ENCODE measurements around the gene LMO7.

- TF ChIP-seq, protein P1, sequence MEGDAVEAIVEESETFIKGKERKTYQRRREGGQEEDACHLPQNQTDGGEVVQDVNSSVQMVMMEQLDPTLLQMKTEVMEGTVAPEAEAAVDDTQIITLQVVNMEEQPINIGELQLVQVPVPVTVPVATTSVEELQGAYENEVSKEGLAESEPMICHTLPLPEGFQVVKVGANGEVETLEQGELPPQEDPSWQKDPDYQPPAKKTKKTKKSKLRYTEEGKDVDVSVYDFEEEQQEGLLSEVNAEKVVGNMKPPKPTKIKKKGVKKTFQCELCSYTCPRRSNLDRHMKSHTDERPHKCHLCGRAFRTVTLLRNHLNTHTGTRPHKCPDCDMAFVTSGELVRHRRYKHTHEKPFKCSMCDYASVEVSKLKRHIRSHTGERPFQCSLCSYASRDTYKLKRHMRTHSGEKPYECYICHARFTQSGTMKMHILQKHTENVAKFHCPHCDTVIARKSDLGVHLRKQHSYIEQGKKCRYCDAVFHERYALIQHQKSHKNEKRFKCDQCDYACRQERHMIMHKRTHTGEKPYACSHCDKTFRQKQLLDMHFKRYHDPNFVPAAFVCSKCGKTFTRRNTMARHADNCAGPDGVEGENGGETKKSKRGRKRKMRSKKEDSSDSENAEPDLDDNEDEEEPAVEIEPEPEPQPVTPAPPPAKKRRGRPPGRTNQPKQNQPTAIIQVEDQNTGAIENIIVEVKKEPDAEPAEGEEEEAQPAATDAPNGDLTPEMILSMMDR (IDR thresholded peaks at IDR 0.05): no peak
- TF ChIP-seq POLR2A (IDR thresholded peaks at IDR 0.05): no peak
Measured at GRCh38 chr13:75897386-75897785, 261.3 kb downstream of the LMO7 start.
